HepG2 (cell line): ENCODE measurements around the gene EFEMP2. TPM values are rescaled to one million over a fixed set of nuclear protein-coding genes. Genes with fewer than 3 reads are reported as not detected.

Source experiments
- ARID5B ChIP-seq: IDR thresholded peaks from 2 replicates; pipeline ENCODE4 v1.4.0; 2020; ENCODE audit warnings: mild to moderate bottlenecking, missing genetic modification reagents
- CAMTA2 ChIP-seq: sonication (generic); formaldehyde crosslinking; IDR thresholded peaks from 2 replicates; pipeline ENCODE4 v1.4.0; 2020; ENCODE audit warnings: mild to moderate bottlenecking, missing genetic modification reagents, borderline replicate concordance
- PITX1 ChIP-seq: sonication (generic); formaldehyde crosslinking; IDR thresholded peaks from 2 replicates; pipeline ENCODE4 v1.5.1; 2020; ENCODE audit warnings: mild to moderate bottlenecking, missing genetic modification reagents
- PPARG ChIP-seq: conservative IDR thresholded peaks from 2 replicates; pipeline ENCODE4 v1.6.1; 2016; ENCODE audit warnings: missing biosample characterization, missing genetic modification reagents
- SAP130 ChIP-seq: IDR thresholded peaks from 2 replicates; pipeline ENCODE4 v1.6.1; 2016; ENCODE audit warnings: low read depth
- SOX5 ChIP-seq: IDR thresholded peaks from 2 replicates; pipeline ENCODE4 v1.6.1; 2016; ENCODE audit warnings: borderline replicate concordance
- ZBTB20 ChIP-seq: sonication (generic); formaldehyde crosslinking; IDR thresholded peaks from 2 replicates; pipeline ENCODE4 v1.8.1; 2023; ENCODE audit warnings: missing genetic modification reagents, low read depth, mild to moderate bottlenecking, borderline replicate concordance
- ZBTB3 ChIP-seq: sonication (generic); formaldehyde crosslinking; IDR thresholded peaks from 2 replicates; pipeline ENCODE4 v1.4.0; 2020; ENCODE audit warnings: low read depth, mild to moderate bottlenecking, moderate library complexity, missing genetic modification reagents, borderline replicate concordance
- ZNF138 ChIP-seq: sonication (generic); formaldehyde crosslinking; IDR thresholded peaks from 2 replicates; pipeline ENCODE4 v1.5.0; 2020; ENCODE audit warnings: mild to moderate bottlenecking, low read depth, missing genetic modification reagents
- ZNF20 ChIP-seq: sonication (generic); formaldehyde crosslinking; IDR thresholded peaks from 2 replicates; pipeline ENCODE4 v1.4.0; 2020; ENCODE audit warnings: mild to moderate bottlenecking, moderate library complexity, missing genetic modification reagents
- ZNF34 ChIP-seq: sonication (generic); formaldehyde crosslinking; IDR thresholded peaks from 2 replicates; pipeline ENCODE4 v1.4.0; 2020; ENCODE audit warnings: mild to moderate bottlenecking, missing genetic modification reagents, borderline replicate concordance
- ZNF350 ChIP-seq: sonication (generic); formaldehyde crosslinking; IDR thresholded peaks from 2 replicates; pipeline ENCODE4 v1.4.0; 2020; ENCODE audit warnings: mild to moderate bottlenecking, low read depth, missing genetic modification reagents, borderline replicate concordance
- ZNF362 ChIP-seq: sonication (generic); formaldehyde crosslinking; IDR thresholded peaks from 2 replicates; pipeline ENCODE4 v1.4.0; 2020; ENCODE audit warnings: missing genetic modification reagents, mild to moderate bottlenecking, borderline replicate concordance
- ZNF619 ChIP-seq: sonication (generic); formaldehyde crosslinking; IDR thresholded peaks from 2 replicates; pipeline ENCODE4 v1.4.0; 2020; ENCODE audit warnings: mild to moderate bottlenecking, missing genetic modification reagents
- ZNF644 ChIP-seq: IDR thresholded peaks from 2 replicates; pipeline ENCODE4 v1.6.1; 2016; ENCODE audit warnings: low read depth
- ZNF660 ChIP-seq: sonication (generic); formaldehyde crosslinking; IDR thresholded peaks from 2 replicates; pipeline ENCODE4 v1.5.1; 2020; ENCODE audit warnings: mild to moderate bottlenecking, low read depth, missing genetic modification reagents, borderline replicate concordance
- ZNF773 ChIP-seq: sonication (generic); formaldehyde crosslinking; IDR thresholded peaks from 2 replicates; pipeline ENCODE4 v1.4.0; 2020; ENCODE audit warnings: missing genetic modification reagents, borderline replicate concordance
- polyA plus RNA-seq, 8 experiments: library from polyadenylated mRNA; depleted of rRNA in 3 of 8; stranded (reverse) in 7 of 8; unstranded in 1 of 8; fragments of >200 nt; fragmentation: Illumina TruSeq in 4 of 8; extraction: Trizol in 4 of 8; gene quantifications; 2 replicates each; pipeline versions ENCODE4 v1.2.1 to v1.2.3, GENCODE V29; 2011 to 2016; ENCODE audit warnings: low read depth in 4 of 8, missing spikeins in 1 of 8, mixed read lengths in 1 of 8; ENCODE audit not compliant: insufficient read depth in 1 of 8
- total RNA-seq, 5 experiments: library from RNA; depleted of rRNA; stranded (reverse); fragments of >200 nt; fragmentation: Illumina TruSeq; extraction: Trizol; gene quantifications; 2 replicates each; pipeline ENCODE4 v1.2.3, GENCODE V29; 2016; ENCODE audit warnings: low read depth in 1 of 5
- TF ChIP-seq, protein P1 (sequence below): sonication (generic); formaldehyde crosslinking; IDR thresholded peaks from 2 replicates; pipeline ENCODE4 v1.4.0; 2020; ENCODE audit warnings: missing genetic modification reagents; ENCODE audit errors: not compliant biosample characterization
- TF ChIP-seq, protein P2 (sequence below): sonication (generic); formaldehyde crosslinking; IDR thresholded peaks from 2 replicates; pipeline ENCODE4 v1.5.0; 2020; ENCODE audit warnings: mild to moderate bottlenecking, missing genetic modification reagents

Gene EFEMP2
- total and polyA plus RNA-seq, 2 of the 13 experiments (the other 11 are each of a cell fraction or from before 2014, with no cell fraction given), result 7.4 to 29.7 TPM

DNA sequence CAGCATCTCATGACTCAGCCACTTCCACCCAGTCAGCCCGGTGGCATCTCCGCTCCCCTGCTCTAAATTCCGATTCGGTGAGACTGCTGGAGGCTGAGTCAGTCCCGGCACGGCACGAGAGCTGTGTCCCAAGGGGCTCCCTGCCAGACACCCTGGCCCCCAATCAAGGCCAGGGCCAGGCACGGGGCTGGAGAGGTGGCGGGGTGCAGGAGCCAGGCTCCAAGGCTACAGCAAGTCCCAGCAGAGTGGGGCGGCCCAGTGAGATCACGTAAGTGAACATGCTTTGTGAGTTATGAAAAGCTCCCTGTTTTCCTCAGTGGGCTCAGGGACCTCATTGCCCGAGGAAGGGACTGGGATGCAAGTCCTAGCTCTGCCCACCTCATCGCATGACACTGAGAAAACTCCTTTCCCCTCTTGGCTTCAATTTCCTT is 43.2 kb upstream of the EFEMP2 start (continued):
- no peak for TF ChIP-seq ZNF20 (CRISPR knock-in tag)
- no peak for TF ChIP-seq PITX1 (CRISPR knock-in tag)
- no peak for TF ChIP-seq SOX5
- TF ChIP-seq ZNF350 (CRISPR knock-in tag), result 0 out of 2 replicates have a peak, but pooled peaks have one; percentile 28
- TF ChIP-seq ZNF773, result no peak
- peak; percentile 60 for TF ChIP-seq ARID5B (CRISPR knock-in tag)
- TF ChIP-seq PPARG (CRISPR knock-in tag), result no peak
- TF ChIP-seq ZBTB3 (CRISPR knock-in tag), result no peak
- TF ChIP-seq, protein P1, sequence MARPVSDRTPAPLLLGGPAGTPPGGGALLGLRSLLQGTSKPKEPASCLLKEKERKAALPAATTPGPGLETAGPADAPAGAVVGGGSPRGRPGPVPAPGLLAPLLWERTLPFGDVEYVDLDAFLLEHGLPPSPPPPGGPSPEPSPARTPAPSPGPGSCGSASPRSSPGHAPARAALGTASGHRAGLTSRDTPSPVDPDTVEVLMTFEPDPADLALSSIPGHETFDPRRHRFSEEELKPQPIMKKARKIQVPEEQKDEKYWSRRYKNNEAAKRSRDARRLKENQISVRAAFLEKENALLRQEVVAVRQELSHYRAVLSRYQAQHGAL (CRISPR knock-in tag), result no peak
- TF ChIP-seq ZNF644 (CRISPR knock-in tag), result no peak
- no peak for TF ChIP-seq ZNF138 (CRISPR knock-in tag)
- no peak for TF ChIP-seq ZBTB20
- TF ChIP-seq ZNF362 (CRISPR knock-in tag), result no peak
- TF ChIP-seq SAP130 (CRISPR knock-in tag), result peak; percentile 77
- TF ChIP-seq ZNF660 (CRISPR knock-in tag), result no peak
- TF ChIP-seq ZNF619 (CRISPR knock-in tag), result no peak
- TF ChIP-seq CAMTA2, result no peak
- no peak for TF ChIP-seq ZNF34
- TF ChIP-seq, protein P2, sequence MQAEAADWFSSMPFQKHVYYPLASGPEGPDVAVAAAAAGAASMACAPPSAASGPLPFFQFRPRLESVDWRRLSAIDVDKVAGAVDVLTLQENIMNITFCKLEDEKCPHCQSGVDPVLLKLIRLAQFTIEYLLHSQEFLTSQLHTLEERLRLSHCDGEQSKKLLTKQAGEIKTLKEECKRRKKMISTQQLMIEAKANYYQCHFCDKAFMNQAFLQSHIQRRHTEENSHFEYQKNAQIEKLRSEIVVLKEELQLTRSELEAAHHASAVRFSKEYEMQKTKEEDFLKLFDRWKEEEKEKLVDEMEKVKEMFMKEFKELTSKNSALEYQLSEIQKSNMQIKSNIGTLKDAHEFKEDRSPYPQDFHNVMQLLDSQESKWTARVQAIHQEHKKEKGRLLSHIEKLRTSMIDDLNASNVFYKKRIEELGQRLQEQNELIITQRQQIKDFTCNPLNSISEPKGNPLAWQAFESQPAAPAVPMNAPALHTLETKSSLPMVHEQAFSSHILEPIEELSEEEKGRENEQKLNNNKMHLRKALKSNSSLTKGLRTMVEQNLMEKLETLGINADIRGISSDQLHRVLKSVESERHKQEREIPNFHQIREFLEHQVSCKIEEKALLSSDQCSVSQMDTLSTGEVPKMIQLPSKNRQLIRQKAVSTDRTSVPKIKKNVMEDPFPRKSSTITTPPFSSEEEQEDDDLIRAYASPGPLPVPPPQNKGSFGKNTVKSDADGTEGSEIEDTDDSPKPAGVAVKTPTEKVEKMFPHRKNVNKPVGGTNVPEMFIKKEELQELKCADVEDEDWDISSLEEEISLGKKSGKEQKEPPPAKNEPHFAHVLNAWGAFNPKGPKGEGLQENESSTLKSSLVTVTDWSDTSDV, result no peak
